ENCODE measurements around the gene LSR. TPM values are rescaled to one million over a fixed set of nuclear protein-coding genes. Genes with fewer than 3 reads are reported as not detected.

The LSR gene
- total RNA-seq, 1 donor from 2014 or later = 2.7 TPM

DNA sequence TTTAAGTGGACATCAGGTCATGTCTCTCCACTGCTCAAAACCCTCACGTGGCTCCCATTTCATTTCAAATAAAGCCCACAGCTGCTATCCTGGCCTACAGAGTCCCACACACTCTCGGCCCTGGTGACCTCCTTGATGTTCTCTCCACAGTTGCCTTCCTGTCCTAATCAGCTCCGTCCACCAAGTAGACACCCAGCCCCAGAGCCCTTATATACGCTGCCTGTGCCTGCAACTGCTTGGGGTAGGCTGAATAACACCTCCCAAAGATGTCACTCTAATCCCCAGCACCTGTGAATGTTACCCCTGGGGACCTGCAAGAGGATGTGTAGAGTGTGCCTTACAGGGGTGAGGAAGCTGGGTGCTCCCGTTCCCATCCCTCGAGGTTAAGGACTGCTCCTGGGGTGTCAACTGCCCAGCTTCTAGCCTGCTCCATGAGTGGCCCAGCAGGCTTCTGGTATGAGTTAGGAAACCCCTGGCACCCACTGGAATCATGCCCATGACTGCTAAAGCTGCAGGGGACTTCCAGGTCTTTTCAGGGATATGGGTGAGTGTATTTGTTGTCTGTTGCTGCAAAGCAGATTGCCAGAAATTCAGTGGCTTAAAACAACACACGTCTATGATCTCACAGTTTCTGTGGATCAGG lies 26.3 kb upstream of the LSR start:
- Mint-ChIP-seq H3K36me3 (ENCODE audit: low read depth) (no peaks in the 10 kb centered on the region), H3K27me3 (ENCODE audit: insufficient read depth) (peaks cover 4% of the 10 kb centered on the region), H3K4me1 (ENCODE audit: low read depth) (no peaks in the 10 kb centered on the region), H3K27ac (peak overlapping the region; percentile 65), H3K9me3 (peaks cover 5% of the 10 kb centered on the region), H3K4me3 (no peak overlapping the region)
- intact Hi-C loops (cut with micrococcal nuclease) = no loop called here
- DNase-seq (ENCODE audit: low spot score) = no peak

DNA sequence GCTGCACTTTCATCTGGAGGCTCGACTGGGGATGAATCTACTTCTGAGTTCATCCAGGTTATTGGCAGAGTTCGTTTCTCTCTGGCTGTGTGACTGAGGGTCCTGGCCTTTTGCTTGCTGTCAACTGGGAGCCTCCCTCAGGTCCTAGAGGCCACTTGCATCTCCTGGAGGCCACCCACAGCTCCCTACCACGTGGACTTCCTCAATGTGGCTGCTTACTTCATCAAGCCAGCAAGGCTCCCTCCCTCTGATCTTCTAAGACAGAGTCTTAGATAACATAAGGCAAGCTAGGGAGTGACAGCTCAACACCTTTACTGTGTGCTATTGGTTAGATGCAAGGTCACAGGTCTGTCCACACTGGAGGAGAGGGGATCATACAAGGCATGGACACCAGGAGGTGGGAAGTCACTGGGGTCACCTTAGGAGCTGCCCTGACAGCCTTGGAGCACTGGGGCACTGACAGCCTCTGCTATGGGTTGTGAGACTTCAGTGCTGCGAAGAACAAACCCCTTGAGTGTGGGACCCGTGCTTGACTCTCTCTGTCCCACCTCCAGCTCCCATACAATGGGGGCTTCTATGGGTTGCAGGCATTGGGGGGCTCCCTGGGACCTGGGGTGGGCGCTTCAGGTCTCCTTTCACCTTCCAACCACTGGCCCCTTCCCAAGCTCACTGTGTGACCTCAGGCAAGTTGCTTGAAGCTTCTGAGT lies 25.6 kb upstream of the LSR start:
- Mint-ChIP-seq H3K4me1 (ENCODE audit: low read depth) (no peaks in the 10 kb centered on the region), H3K9me3 (peaks cover 5% of the 10 kb centered on the region), H3K36me3 (ENCODE audit: low read depth) (no peaks in the 10 kb centered on the region), H3K4me3 (no peak overlapping the region), H3K27ac (no peak overlapping the region), H3K27me3 (ENCODE audit: insufficient read depth) (peaks cover 4% of the 10 kb centered on the region)
- DNase-seq (ENCODE audit: low spot score) = no peak
- intact Hi-C loops (cut with micrococcal nuclease) = no loop called here

DNA sequence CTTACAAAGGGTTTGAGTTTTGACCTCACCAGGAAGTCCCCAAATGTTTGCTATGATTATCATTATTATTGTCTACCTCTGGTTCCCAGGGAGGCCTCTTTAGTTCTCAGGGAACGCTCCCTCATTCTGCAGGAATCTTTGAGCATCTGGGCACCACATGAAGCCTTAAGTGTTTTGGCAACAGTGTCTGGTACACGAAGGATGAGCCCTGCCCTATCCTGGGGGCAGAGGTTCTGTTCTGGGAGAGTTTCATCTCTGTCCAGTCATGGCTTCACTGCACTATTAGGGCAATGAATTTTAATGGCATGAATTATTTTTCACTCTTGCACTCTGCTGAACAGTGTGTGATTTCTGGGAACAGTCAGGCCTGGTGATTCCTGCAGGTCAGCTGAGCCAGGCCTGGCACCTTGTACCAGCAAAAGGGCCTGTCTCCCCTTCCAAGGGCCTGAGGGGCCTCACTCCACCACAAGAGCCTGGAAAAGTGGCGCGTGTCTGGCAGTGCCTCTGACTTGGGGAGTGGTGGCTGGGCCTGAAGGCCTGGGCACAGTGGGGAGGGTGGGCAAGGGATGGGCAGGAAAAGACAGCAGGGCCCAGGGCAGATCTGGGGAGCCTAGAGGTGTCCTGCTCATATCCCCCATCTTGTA lies 24.8 kb upstream of the LSR start:
- Mint-ChIP-seq H3K4me3 (no peak overlapping the region), H3K27me3 (ENCODE audit: insufficient read depth) (peaks cover 4% of the 10 kb centered on the region), H3K4me1 (ENCODE audit: low read depth) (no peaks in the 10 kb centered on the region), H3K36me3 (ENCODE audit: low read depth) (no peaks in the 10 kb centered on the region), H3K27ac (no peak overlapping the region), H3K9me3 (peaks cover 5% of the 10 kb centered on the region)
- intact Hi-C loops (cut with micrococcal nuclease) = no loop called here
- no peak for DNase-seq (ENCODE audit: low spot score)

DNA sequence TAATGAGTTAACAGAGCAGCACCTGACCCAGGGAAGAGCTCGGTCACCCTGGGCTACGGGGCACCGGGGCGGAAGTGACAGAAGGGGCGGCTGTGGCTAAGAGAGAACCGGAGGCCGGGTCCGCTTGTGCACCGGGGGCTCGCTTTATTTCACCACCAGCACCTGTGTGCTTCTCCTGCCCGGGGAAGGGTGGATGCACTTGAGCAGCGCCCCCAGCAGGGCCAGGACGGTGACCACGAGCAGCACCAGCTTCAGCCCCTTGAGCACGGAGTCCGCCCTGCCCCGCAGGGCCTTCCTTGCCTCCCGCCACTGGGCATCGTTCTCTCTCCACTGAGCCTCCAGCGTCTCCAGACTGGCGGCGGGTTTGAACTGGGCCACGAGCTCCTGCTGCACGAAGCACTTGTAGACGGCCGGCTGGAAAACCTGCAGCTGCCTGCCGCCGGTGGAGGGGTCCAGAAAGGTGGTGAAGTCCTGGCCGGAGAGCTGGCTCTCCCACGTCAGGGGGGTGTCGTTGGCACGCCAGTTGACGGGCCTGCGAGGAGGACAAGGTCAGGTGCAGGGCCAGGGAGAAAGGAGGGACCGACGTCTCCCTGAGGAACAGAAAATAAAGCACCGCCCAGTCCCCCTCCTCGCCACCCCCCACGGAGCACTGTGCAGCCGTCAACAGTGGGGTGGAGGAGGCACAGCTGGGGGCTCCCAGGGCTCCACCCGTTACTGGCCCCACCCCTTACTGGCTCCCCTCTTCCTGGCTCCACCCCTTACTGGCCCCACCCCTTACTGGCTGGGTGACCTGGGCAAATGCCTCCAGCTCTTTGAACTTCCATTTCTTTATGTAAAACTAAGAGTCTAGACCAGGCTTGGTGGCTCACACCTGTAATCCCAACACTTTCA lies 23.9 kb upstream of the LSR start:
- Mint-ChIP-seq H3K27me3 (ENCODE audit: insufficient read depth) (peaks cover 6% of the 10 kb centered on the region), H3K36me3 (ENCODE audit: low read depth) (no peaks in the 10 kb centered on the region), H3K27ac (no peak overlapping the region), H3K9me3 (no peaks in the 10 kb centered on the region), H3K4me1 (ENCODE audit: low read depth) (no peaks in the 10 kb centered on the region), H3K4me3 (no peak overlapping the region)
- intact Hi-C loops (cut with micrococcal nuclease) = no loop called here
- DNase-seq (ENCODE audit: low spot score) = no peak

DNA sequence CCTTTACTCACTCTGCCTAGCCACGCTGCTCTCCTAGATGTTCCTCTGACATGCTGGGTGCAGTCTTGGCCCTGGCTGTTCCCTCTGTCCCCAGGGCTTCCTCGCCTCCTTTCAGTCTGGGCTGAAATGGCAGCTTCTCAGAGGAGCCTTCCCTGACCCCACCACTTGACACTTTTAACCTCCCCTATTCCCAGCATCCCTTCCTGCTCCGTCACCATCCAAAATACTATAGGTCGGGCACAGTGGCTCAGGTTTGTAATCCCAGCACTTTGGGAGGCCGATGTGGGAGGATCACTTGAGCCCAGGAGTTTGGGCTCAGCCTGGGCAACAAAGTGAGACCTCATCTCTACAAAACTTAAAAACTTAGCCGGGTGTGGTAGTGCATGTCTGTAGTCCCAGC lies 22.9 kb upstream of the LSR start:
- intact Hi-C loops (cut with micrococcal nuclease) = no loop called here
- no peak for DNase-seq (ENCODE audit: low spot score)
- Mint-ChIP-seq H3K4me3 (no peak overlapping the region), H3K27ac (no peak overlapping the region), H3K36me3 (ENCODE audit: low read depth) (no peaks in the 10 kb centered on the region), H3K9me3 (no peaks in the 10 kb centered on the region), H3K27me3 (ENCODE audit: insufficient read depth) (peaks cover 9% of the 10 kb centered on the region), H3K4me1 (ENCODE audit: low read depth) (no peaks in the 10 kb centered on the region)

DNA sequence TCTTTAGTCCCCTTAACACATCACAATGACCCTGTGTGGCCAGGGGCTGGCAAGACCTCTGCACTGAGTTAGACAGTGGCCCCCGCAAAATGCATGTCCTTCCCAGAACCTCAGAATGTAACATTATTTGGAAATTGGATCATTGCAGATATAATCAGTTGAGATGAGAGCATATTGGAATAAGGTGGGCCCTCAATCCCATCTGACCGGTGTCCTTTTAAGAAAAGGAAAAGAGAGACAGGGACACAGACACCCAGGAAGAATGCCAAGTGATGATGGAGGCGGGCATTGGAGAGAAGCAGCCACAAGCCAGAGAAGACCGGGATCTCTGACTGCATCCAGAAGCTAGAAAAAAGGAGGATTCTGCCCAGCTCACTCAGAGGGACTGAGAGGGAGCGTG lies 22.1 kb upstream of the LSR start:
- no peak overlapping the region for H3K27ac Mint-ChIP-seq
- H3K9me3 Mint-ChIP-seq = no peaks in the 10 kb centered on the region
- intact Hi-C loops (cut with micrococcal nuclease) = no loop called here

DNA sequence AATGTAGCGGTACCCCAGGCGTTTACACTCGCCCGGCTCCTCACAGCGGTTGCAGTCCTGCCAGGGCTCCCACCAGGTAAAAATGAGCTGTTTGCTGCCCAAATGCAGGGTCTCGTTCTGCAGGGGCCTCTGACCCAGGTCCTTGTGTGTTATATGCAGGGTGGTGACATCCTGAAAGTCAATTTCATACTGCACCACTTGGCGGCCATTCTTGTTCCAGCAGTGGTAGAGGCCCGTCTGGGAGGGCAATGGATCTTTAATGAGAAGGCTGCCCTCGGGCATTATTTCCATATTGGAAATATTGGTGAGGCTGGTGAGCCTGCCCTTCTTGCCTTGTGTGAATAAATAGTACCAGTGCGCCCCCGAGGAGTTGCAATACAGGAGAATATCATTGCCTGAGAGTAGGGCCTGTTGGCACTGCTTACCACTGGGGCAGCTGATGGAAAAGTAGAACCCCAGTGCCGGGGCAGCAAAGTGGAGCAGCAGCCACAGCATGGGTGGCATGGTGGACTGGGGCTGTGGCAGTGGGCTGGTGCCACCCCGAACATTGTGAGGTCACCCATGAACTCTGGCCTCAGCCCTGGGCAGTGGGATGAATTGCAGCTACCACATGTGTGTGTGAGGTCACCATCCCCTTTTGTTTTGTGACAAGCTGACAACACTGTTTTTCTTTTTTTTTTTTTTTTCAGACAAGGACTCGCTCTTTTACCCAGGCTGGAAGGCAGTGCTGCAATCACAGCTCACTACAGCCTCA lies 20.4 kb upstream of the LSR start, which contains the start of gene FAM187B:
Gene FAM187B (minus strand): TSS at position 563 of the 754 bp plus-strand sequence. CDS start 59 bp downstream, at position 504.
- DNase-seq (ENCODE audit: low spot score) = no peak
- H3K27ac Mint-ChIP-seq = no peak within 1 kb of the TSS
- H3K36me3 Mint-ChIP-seq (ENCODE audit: low read depth) = no peaks in the 10 kb centered on the region
- peaks cover 8% of the 10 kb centered on the region for H3K27me3 Mint-ChIP-seq (ENCODE audit: insufficient read depth)
- H3K9me3 Mint-ChIP-seq = no peaks in the 10 kb centered on the region
- no peaks in the 10 kb centered on the region for H3K4me1 Mint-ChIP-seq (ENCODE audit: low read depth)
- intact Hi-C loops (cut with micrococcal nuclease) = no loop called here
- H3K4me3 Mint-ChIP-seq = no peak within 1 kb of the TSS

More for the DNA sequence above, 22.1 kb upstream of the LSR start:
- no peak for DNase-seq (ENCODE audit: low spot score)
- H3K4me1 Mint-ChIP-seq (ENCODE audit: low read depth) = no peaks in the 10 kb centered on the region
- peaks cover 9% of the 10 kb centered on the region for H3K27me3 Mint-ChIP-seq (ENCODE audit: insufficient read depth)
- no peak overlapping the region for H3K4me3 Mint-ChIP-seq
- no peaks in the 10 kb centered on the region for H3K36me3 Mint-ChIP-seq (ENCODE audit: low read depth)

DNA sequence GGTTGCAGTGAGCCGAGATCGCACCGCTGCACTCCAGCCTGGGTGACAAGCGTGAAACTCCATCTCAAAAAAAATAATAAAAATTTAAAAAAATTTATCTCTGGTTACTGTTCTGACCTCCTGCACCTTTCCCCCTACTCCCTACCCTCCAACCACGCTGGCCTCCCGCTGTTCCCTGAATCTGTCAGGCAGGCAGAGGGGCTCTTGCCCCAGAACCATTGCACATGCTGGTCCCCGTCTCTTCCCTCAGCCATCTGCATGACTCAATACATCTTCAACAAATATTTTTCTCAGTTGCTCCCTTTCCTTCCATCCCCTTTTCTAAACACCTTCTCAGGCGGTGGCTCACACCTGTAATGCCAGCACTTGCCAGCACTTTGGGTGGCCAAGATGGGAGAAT lies 19.2 kb upstream of the LSR start:
- Mint-ChIP-seq H3K27ac (no peak overlapping the region), H3K4me3 (no peak overlapping the region), H3K27me3 (ENCODE audit: insufficient read depth) (peaks cover 9% of the 10 kb centered on the region), H3K9me3 (no peaks in the 10 kb centered on the region), H3K4me1 (ENCODE audit: low read depth) (no peaks in the 10 kb centered on the region), H3K36me3 (ENCODE audit: low read depth) (no peaks in the 10 kb centered on the region)
- no peak for DNase-seq (ENCODE audit: low spot score)
- intact Hi-C loops (cut with micrococcal nuclease) = no loop called here

DNA sequence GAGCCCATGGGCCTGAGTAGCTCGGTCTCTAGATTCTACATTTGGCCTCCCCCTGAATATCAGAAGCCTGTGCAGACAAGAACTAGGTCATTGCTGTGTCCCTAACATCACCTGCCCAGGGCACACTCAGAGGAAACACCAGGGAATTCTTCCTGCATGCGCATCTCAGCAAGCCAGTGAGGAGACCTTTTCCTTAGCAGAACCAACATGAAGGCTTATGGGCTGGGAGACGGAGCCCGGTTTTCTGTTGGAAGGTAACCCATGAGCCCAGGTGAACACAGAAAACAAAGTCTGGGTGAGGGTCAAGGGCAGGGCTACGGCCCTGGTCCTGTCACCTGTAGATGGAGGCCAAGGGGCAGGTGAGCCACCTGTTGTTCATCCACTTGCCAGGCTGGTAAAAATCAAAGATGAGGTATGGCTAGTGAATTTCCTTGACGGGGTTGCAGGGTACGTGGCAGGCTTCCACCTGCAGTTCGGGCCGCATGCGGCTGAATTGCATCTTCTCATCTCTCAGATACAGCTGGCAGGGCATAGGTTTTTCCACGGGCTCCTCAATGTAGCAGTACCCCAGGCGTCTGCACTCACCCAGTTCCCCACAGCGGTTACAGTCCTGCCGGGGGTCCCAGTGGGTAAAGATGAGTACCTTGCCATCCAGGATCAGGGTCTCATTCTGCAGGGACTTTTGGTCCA lies 16.7 kb upstream of the LSR start:
- Mint-ChIP-seq H3K9me3 (no peaks in the 10 kb centered on the region), H3K4me3 (no peak overlapping the region), H3K36me3 (ENCODE audit: low read depth) (no peaks in the 10 kb centered on the region), H3K27ac (no peak overlapping the region), H3K4me1 (ENCODE audit: low read depth) (peaks cover 4% of the 10 kb centered on the region), H3K27me3 (ENCODE audit: insufficient read depth) (peaks cover 7% of the 10 kb centered on the region)
- no peak for DNase-seq (ENCODE audit: low spot score)
- intact Hi-C loops (cut with micrococcal nuclease) = no loop called here

DNA sequence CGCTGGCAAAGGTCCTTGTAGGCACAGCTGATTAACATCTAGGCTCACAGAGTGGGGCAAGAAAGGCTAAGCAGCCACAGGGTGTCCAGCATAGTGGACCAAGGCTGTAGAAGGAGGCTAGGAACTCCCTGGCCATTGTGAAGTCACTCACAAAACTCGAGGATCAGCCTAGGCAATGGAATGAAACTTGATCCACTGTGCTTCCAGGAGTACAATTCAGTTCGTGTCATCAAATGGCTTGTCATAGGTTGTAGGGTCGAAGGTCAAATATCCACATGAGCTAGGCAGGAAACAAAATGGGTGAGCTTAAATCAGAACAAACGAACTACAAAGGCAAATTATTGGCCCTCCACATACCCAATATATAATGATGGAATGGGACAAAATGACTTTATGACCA lies 15.9 kb upstream of the LSR start:
- Mint-ChIP-seq H3K4me1 (ENCODE audit: low read depth) (peaks cover 4% of the 10 kb centered on the region), H3K27me3 (ENCODE audit: insufficient read depth) (peaks cover 7% of the 10 kb centered on the region), H3K27ac (no peak overlapping the region), H3K36me3 (ENCODE audit: low read depth) (no peaks in the 10 kb centered on the region), H3K4me3 (no peak overlapping the region), H3K9me3 (no peaks in the 10 kb centered on the region)
- intact Hi-C loops (cut with micrococcal nuclease) = no loop called here
- DNase-seq (ENCODE audit: low spot score) = no peak

DNA sequence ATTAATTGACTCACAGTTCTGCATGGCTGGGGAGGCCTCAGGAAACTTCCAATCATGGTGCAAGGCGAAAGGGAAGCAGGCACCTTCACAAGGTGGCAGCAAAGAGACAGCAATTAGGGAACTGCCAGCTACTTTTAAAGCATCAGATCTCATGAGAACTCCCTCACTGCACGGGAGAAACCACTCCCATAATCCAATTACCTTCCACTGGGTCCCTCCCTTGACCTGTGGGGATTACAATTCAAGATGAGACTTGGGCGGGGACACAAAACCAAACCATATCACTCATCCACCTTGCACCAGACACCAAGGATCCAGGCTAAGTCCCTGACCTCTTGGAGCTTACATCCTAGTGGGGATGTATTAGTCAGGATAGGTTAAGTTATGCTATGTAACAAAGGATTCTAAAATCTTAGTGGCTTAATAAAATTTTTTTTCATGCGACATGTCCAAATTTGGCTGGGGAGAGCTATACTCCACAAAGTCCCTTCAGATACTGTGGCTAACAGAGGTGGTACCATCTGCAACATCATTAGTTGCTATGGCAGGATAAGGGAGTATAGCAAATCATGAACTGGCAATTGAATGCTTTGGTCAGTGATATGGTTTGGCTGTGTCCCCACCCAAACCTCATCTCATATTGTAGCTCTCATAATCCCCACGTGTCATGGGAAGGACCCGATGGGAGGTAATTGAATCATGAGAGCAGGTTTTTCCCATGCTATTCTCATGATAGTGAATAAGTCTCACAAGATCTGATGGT lies 12.0 kb upstream of the LSR start:
- no peak overlapping the region for H3K4me3 Mint-ChIP-seq
- intact Hi-C loops (cut with micrococcal nuclease) = no loop called here
- H3K9me3 Mint-ChIP-seq = peaks cover 20% of the 10 kb centered on the region
- peaks cover 7% of the 10 kb centered on the region for H3K27me3 Mint-ChIP-seq (ENCODE audit: insufficient read depth)
- H3K4me1 Mint-ChIP-seq (ENCODE audit: low read depth) = peaks cover 17% of the 10 kb centered on the region
- H3K36me3 Mint-ChIP-seq (ENCODE audit: low read depth) = peaks cover 7% of the 10 kb centered on the region
- H3K27ac Mint-ChIP-seq = no peak overlapping the region
- no peak for DNase-seq (ENCODE audit: low spot score)
